ENCODE data around the gene KLK12. TPM values are rescaled to one million over a fixed set of nuclear protein-coding genes. Genes with fewer than 3 reads are reported as not detected.
A peak's percentile ranks its signal among the peaks of the same experiment; 100 is the strongest.

Gene KLK12
- total RNA-seq, 3 donors from 2014 or later, result not detected

GRCh38 chr19:51018745-51019543 is 15.9 kb downstream of the KLK12 start:
- Histone ChIP-seq H3K27ac (peak overlapping the region; percentile 85 to 97), H3K36me3 (no peaks in the 10 kb centered on the region), H3K9me3 (no peaks in the 10 kb centered on the region), H3K4me3 (peak overlapping the region; percentile 6 to 77 (median 61)), H3K27me3 (peaks cover 0 to 14% of the 10 kb centered on the region in 2 donors), H3K4me1 (peaks cover 0 to 3% of the 10 kb centered on the region in 2 donors)
- intact Hi-C loops (cut with DNase I; ENCODE audit: low total_unique reads), result loop anchor here (5.0 to 10.0 kb wide), 2 partner anchors 84 to 1662 kb away; no protein-coding TSS in a partner anchor
- TF ChIP-seq POLR2AphosphoS5 (IDR thresholded peaks at IDR 0.05) (peak in 2 of 3 donors; percentile 9 to 27), POLR2A (IDR thresholded peaks at IDR 0.05) (no peak)
- peak in 1 of 2 donors; percentile 78 for DNase-seq (ENCODE audit: low spot score in 2 of 2)

GRCh38 chr19:51016798-51017683 is 17.8 kb downstream of the KLK12 start:
- Histone ChIP-seq H3K36me3 (no peaks in the 10 kb centered on the region), H3K9me3 (no peaks in the 10 kb centered on the region), H3K4me3 (peak overlapping the region in 2 of 3 donors; percentile 61 to 80), H3K27ac (peak overlapping the region; percentile 82 to 86), H3K27me3 (peaks cover 0 to 9% of the 10 kb centered on the region in 2 donors), H3K4me1 (peaks cover 0 to 3% of the 10 kb centered on the region in 2 donors)
- DNase-seq (ENCODE audit: low spot score in 2 of 2), result peak; percentile 81 to 83
- TF ChIP-seq CTCF (IDR thresholded peaks at IDR 0.05) (peak; percentile 76 to 96 (median 78)), POLR2A (IDR thresholded peaks at IDR 0.05) (no peak), POLR2AphosphoS5 (IDR thresholded peaks at IDR 0.05) (peak in 1 of 3 donors; percentile 56)
- intact Hi-C loops (cut with DNase I; ENCODE audit: low total_unique reads), result loop anchor here (5.0 to 10.0 kb wide), 2 partner anchors 82 to 1660 kb away; no protein-coding TSS in a partner anchor

GRCh38 chr19:51015691-51016267 is 19.0 kb downstream of the KLK12 start:
- no peak for TF ChIP-seq POLR2A (IDR thresholded peaks at IDR 0.05)
- no peak for TF ChIP-seq POLR2AphosphoS5 (IDR thresholded peaks at IDR 0.05)
- TF ChIP-seq CTCF (IDR thresholded peaks at IDR 0.05), result no peak
- Histone ChIP-seq H3K27ac (peak overlapping the region in 1 of 2 donors; percentile 82), H3K36me3 (no peaks in the 10 kb centered on the region), H3K4me1 (peaks cover 0 to 3% of the 10 kb centered on the region in 2 donors), H3K4me3 (no peak overlapping the region), H3K9me3 (no peaks in the 10 kb centered on the region), H3K27me3 (peaks cover 0 to 9% of the 10 kb centered on the region in 2 donors)
- no peak for DNase-seq (ENCODE audit: low spot score in 2 of 2)
- intact Hi-C loops (cut with DNase I; ENCODE audit: low total_unique reads), result loop anchor here (5.0 to 10.0 kb wide), 2 partner anchors 81 to 1658 kb away; no protein-coding TSS in a partner anchor

GRCh38 chr19:51014242-51014641 is 20.6 kb downstream of the KLK12 start:
- no peak for DNase-seq (ENCODE audit: low spot score in 2 of 2)
- no peaks in the 10 kb centered on the region for H3K36me3 ChIP-seq
- peaks cover 0 to 3% of the 10 kb centered on the region in 2 donors for H3K4me1 ChIP-seq
- no peaks in the 10 kb centered on the region for H3K9me3 ChIP-seq
- no peak overlapping the region for H3K27ac ChIP-seq
- TF ChIP-seq POLR2A (IDR thresholded peaks at IDR 0.05), result no peak
- H3K27me3 ChIP-seq, result peaks cover 0 to 9% of the 10 kb centered on the region in 2 donors
- H3K4me3 ChIP-seq, result no peak overlapping the region
- intact Hi-C loops (cut with DNase I; ENCODE audit: low total_unique reads), result loop anchor here (10.0 kb wide), 1 partner anchor 79 kb away; no protein-coding TSS in a partner anchor

- intact Hi-C loops (cut with DNase I; ENCODE audit: low total_unique reads), result loop anchor here (10.0 kb wide), 1 partner anchor 78 kb away; no protein-coding TSS in a partner anchor
- DNase-seq (ENCODE audit: low spot score in 2 of 2), result no peak
- no peak overlapping the region for H3K4me3 ChIP-seq
- H3K9me3 ChIP-seq, result no peaks in the 10 kb centered on the region
- H3K4me1 ChIP-seq, result peaks cover 0 to 3% of the 10 kb centered on the region in 2 donors
- no peak overlapping the region for H3K27ac ChIP-seq
- H3K36me3 ChIP-seq, result no peaks in the 10 kb centered on the region
- TF ChIP-seq CTCF (IDR thresholded peaks at IDR 0.05) (no peak), POLR2AphosphoS5 (IDR thresholded peaks at IDR 0.05) (no peak), POLR2A (IDR thresholded peaks at IDR 0.05) (no peak)
- peaks cover 0 to 9% of the 10 kb centered on the region in 2 donors for H3K27me3 ChIP-seq
These were observed 22.1 kb downstream of the KLK12 start for GRCh38 chr19:51012661-51013190.
